D721Med (cell line): ENCODE data around the gene ADAMTS3.
A peak's percentile ranks its signal among the peaks of the same experiment; 100 is the strongest.
"Not testable (repeated sequence)": the region's sequence is repeated elsewhere in the genome, so short reads cannot be mapped to it uniquely, and the experiment has no call there.

ENCODE experiments used
- DNase-seq: peaks from one replicate; pipeline ENCODE4 v3.0.0; 2011; ENCODE audit warnings: low spot score; ENCODE audit not compliant: insufficient read length
- FAIRE-seq: peaks from 2 replicates; lab custom pipeline; 2011; peaks lifted over from hg19 to GRCh38; lab: Jason Lieb, UNC
- CTCF ChIP-seq: IDR thresholded peaks from 2 replicates; pipeline ENCODE4 v1.5.1; 2012; ENCODE audit warnings: mild to moderate bottlenecking, control low read depth; ENCODE audit not compliant: insufficient read depth; ENCODE audit errors: missing control alignments

The ADAMTS3 gene

GRCh38 chr4:72432975-72433374 is 136.0 kb downstream of the ADAMTS3 start:
- DNase-seq, result no peak
- no peak for FAIRE-seq
- no peak for TF ChIP-seq CTCF

GRCh38 chr4:72432282-72432681 is 136.7 kb downstream of the ADAMTS3 start:
- FAIRE-seq, result no peak
- no peak for DNase-seq
- TF ChIP-seq CTCF, result no peak

- FAIRE-seq, result no peak
- DNase-seq, result no peak
- no peak for TF ChIP-seq CTCF
These were observed 138.0 kb downstream of the ADAMTS3 start for GRCh38 chr4:72430988-72431387.

GRCh38 chr4:72430050-72430449 is 139.0 kb downstream of the ADAMTS3 start:
- DNase-seq (no peak), FAIRE-seq (no peak)
- no peak for TF ChIP-seq CTCF

GRCh38 chr4:72429397-72429889 is 139.6 kb downstream of the ADAMTS3 start:
- DNase-seq (no peak), FAIRE-seq (peak; percentile 48)
- no peak for TF ChIP-seq CTCF

GRCh38 chr4:72427057-72427456 is 142.0 kb downstream of the ADAMTS3 start:
- no peak for TF ChIP-seq CTCF
- no peak for DNase-seq
- FAIRE-seq, result no peak

GRCh38 chr4:72425908-72426307 is 143.1 kb downstream of the ADAMTS3 start:
- FAIRE-seq, result not testable (repeated sequence)

GRCh38 chr4:72424006-72424405 is 145.0 kb downstream of the ADAMTS3 start:
- TF ChIP-seq CTCF, result no peak
- no peak for FAIRE-seq
- no peak for DNase-seq

More at GRCh38 chr4:72425908-72426307, 143.1 kb downstream of the ADAMTS3 start:
- DNase-seq, result not testable (repeated sequence)
